ENCODE data around the gene DUSP18. TPM values are rescaled to one million over a fixed set of nuclear protein-coding genes. Genes with fewer than 3 reads are reported as not detected.

DUSP18 gene
- total RNA-seq, 1 donor from 2014 or later, result 1.0 TPM

DNA sequence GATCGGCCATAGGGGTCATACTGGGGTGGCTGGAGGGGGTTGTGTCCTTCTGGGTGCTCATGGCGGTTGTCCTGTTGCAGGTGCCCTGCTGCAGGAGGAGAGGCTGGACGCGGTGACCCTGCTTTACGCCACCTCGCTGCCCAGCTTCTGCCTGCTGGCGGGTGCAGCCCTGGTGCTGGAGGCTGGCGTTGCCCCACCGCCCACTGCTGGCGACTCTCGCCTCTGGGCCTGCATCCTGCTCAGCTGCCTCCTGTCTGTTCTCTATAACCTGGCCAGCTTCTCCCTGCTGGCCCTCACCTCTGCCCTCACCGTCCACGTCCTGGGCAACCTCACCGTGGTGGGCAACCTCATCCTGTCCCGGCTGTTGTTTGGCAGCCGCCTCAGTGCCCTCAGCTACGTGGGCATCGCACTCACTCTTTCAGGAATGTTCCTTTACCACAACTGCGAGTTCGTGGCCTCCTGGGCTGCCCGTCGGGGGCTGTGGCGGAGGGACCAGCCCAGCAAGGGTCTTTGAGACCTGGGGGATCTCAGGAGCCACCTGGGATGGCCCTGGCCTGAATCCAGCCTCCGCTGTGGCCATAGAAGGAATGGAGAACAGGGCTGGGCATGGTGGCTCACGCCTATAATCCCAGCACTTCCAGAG lies 21.0 kb downstream of the DUSP18 start:
- H3K27ac ChIP-seq (ENCODE audit: low read depth, low read length), result no peak overlapping the region
- H3K4me1 ChIP-seq (ENCODE audit: control insufficient read depth in 3 of 3, insufficient read depth in 3 of 3, low read length in 3 of 3), result peaks cover 23 to 43% (median 34%) of the 10 kb centered on the region in 3 donors
- no peaks in the 10 kb centered on the region for H3K27me3 ChIP-seq (ENCODE audit: control insufficient read depth in 3 of 3, insufficient read depth in 3 of 3, low read length in 3 of 3)
- H3K9ac ChIP-seq (ENCODE audit: low read depth in 1 of 3, low read length in 3 of 3), result no peak overlapping the region
- no peaks in the 10 kb centered on the region for H3K9me3 ChIP-seq (ENCODE audit: control insufficient read depth in 3 of 3, low read length in 3 of 3)
- H3K4me3 ChIP-seq (ENCODE audit: low read length in 3 of 3), result no peak overlapping the region
- H3K36me3 ChIP-seq (ENCODE audit: control insufficient read depth in 3 of 3, insufficient read depth in 3 of 3, low read length in 3 of 3), result peaks cover 3 to 13% (median 9%) of the 10 kb centered on the region in 3 donors

DNA sequence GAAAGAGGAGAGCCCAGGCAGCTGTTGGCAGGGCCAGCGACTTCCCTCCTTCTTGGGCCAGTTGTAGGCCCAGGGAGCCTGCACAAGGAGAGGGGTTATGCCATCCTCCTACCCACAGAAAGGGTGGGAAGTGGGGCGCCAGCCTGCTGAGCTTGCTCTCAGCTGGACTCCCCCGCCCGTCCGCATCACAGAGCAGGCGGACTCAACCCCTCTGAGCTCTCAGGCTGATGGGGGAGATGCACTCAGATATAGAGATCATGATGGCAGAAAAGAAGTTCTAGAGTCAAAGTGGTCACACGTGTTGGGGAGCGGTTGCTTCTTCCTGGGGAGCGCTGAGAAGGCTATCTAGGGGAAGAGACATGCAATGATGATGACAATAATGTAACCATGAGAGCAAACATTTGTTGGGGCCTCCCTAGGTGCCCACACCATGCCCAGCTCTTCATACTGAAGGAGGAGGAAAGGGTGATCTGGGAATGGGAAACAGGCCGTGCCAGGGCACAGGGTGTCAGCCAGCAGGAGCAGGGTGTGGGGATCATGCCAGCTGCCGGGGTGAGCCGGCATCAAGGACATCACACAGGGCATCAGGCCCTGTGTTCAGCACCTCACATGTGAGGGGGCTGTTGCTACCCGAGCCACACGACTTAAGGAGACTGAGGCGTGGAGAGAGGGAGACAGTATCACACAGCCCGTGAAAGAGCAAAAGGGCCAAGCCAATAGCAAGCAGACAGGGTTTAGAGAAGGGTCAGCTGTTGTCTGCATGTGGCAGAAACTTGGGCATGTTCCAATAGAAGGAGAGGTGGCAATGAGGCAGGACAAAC lies 24.4 kb downstream of the DUSP18 start:
- Histone ChIP-seq H3K9me3 (ENCODE audit: control insufficient read depth in 3 of 3, low read length in 3 of 3) (no peaks in the 10 kb centered on the region), H3K4me1 (ENCODE audit: control insufficient read depth in 3 of 3, insufficient read depth in 3 of 3, low read length in 3 of 3) (peaks cover 37 to 45% (median 43%) of the 10 kb centered on the region in 3 donors), H3K27me3 (ENCODE audit: control insufficient read depth in 3 of 3, insufficient read depth in 3 of 3, low read length in 3 of 3) (no peaks in the 10 kb centered on the region), H3K9ac (ENCODE audit: low read depth in 1 of 3, low read length in 3 of 3) (peak overlapping the region; percentile 38 to 57 (median 45)), H3K27ac (ENCODE audit: low read depth, low read length) (peak overlapping the region; percentile 79), H3K36me3 (ENCODE audit: control insufficient read depth in 3 of 3, insufficient read depth in 3 of 3, low read length in 3 of 3) (peaks cover 3 to 13% (median 9%) of the 10 kb centered on the region in 3 donors), H3K4me3 (ENCODE audit: low read length in 3 of 3) (peak overlapping the region in 2 of 3 donors; percentile 32 to 45)

DNA sequence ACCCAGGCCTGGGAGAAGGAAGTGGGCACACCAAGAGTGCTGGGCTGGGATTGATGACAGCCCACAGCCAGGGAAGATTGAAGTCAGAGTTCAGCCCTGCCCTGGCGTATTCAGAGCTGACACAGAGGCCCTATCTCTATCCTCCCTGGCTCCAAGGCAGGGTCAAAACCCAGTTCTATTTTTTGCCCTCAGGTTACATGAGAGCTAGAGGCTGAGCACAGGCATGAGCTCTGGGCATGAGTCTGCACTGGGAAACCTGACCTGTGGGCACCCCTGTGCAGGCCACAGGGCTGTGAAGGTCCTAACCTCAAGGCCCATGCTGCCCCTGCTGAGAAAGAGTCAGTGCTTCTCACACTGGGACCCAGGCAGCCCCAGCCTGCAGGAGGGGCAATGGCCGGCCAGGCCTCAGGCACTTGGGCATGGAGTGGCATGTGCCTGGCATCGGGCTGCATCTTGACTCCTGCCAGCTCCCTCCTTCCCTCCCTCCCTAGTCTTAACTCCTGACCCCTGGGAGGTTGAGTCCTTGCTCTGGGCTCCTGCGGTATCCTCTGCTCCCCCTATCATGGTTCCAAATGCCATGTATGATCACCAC lies 26.7 kb downstream of the DUSP18 start:
- Histone ChIP-seq H3K9ac (ENCODE audit: low read depth in 1 of 3, low read length in 3 of 3) (peak overlapping the region; percentile 56 to 91 (median 75)), H3K4me3 (ENCODE audit: low read length in 3 of 3) (peak overlapping the region; percentile 43 to 58 (median 50)), H3K36me3 (ENCODE audit: control insufficient read depth in 3 of 3, insufficient read depth in 3 of 3, low read length in 3 of 3) (no peaks in the 10 kb centered on the region), H3K9me3 (ENCODE audit: control insufficient read depth in 3 of 3, low read length in 3 of 3) (no peaks in the 10 kb centered on the region), H3K4me1 (ENCODE audit: control insufficient read depth in 3 of 3, insufficient read depth in 3 of 3, low read length in 3 of 3) (peaks cover 56 to 64% (median 62%) of the 10 kb centered on the region in 3 donors), H3K27ac (ENCODE audit: low read depth, low read length) (peak overlapping the region; percentile 95), H3K27me3 (ENCODE audit: control insufficient read depth in 3 of 3, insufficient read depth in 3 of 3, low read length in 3 of 3) (no peaks in the 10 kb centered on the region)

DNA sequence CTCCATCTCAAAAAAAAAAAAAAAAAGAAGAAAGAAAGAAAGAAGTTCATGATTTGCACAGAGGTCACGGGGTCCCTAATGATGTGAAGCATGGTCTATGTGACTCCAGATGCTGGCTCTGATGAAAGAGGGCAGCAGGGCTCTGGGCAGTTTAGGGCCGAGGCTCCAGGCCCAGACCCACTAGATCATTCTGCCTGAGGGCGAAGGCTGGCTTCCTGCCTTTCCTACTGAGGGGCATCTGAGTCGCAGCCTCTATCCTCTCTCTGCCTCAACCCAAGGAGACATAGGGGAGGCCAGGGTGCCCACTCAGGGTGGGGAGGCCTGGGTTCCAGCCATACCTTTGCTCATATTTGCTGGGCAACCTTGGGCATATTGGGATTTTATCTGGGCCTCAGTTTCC lies 27.3 kb downstream of the DUSP18 start:
- H3K9me3 ChIP-seq (ENCODE audit: control insufficient read depth in 3 of 3, low read length in 3 of 3), result no peaks in the 10 kb centered on the region
- no peaks in the 10 kb centered on the region for H3K27me3 ChIP-seq (ENCODE audit: control insufficient read depth in 3 of 3, insufficient read depth in 3 of 3, low read length in 3 of 3)
- H3K36me3 ChIP-seq (ENCODE audit: control insufficient read depth in 3 of 3, insufficient read depth in 3 of 3, low read length in 3 of 3), result no peaks in the 10 kb centered on the region
- H3K4me3 ChIP-seq (ENCODE audit: low read length in 3 of 3), result peak overlapping the region in 2 of 3 donors; percentile 13 to 29
- peak overlapping the region; percentile 3 to 91 (median 75) for H3K9ac ChIP-seq (ENCODE audit: low read depth in 1 of 3, low read length in 3 of 3)
- peaks cover 59 to 65% (median 65%) of the 10 kb centered on the region in 3 donors for H3K4me1 ChIP-seq (ENCODE audit: control insufficient read depth in 3 of 3, insufficient read depth in 3 of 3, low read length in 3 of 3)
- peak overlapping the region; percentile 95 for H3K27ac ChIP-seq (ENCODE audit: low read depth, low read length)

DNA sequence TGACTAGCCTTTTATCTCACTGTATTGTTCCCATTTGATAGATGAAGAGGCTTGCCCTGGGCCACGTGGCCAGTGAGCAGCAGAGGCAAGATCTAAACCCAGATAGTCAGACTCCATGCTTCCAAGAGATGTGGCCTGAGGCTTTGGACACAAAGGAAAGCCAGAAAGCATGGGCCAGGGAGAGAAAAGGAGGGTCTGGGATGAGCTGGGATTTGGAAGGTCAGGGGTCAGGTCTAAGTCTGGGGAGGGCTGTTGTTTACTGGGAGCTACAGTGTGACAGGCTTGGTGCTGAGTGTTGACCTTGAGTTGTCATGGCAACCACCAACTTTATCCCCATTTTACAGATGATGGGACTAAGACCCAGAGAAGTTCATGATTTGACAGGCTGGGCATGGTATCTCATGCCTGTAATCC lies 30.0 kb downstream of the DUSP18 start:
- H3K4me3 ChIP-seq (ENCODE audit: low read length in 3 of 3), result peak overlapping the region; percentile 88 to 98 (median 94)

DNA sequence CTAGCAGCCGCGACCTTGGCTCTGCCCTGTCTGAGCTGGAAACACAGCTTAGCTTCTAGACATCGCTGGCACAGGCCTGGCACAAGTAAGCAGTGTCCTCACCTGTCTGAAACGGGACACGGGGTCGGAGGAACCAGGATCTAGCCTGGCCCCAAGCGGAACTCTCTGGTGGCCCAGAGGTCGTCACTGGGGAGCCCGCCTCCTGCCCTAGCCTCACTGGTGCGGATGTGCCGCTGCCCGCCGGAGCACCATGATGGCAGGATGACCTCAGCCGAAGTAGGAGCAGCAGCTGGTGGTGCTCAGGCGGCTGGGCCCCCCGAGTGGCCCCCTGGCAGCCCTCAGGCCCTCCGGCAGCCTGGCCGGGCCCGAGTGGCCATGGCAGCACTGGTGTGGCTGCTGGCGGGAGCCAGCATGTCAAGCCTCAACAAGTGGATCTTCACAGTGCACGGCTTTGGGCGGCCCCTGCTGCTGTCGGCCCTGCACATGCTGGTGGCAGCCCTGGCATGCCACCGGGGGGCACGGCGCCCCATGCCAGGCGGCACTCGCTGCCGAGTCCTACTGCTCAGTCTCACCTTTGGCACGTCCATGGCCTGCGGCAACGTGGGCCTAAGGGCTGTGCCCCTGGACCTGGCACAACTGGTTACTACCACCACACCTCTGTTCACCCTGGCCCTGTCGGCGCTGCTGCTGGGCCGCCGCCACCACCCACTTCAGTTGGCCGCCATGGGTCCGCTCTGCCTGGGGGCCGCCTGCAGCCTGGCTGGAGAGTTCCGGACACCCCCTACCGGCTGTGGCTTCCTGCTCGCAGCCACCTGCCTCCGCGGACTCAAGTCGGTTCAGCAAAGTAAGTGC lies 31.2 kb downstream of the DUSP18 start:
- no peaks in the 10 kb centered on the region for H3K9me3 ChIP-seq (ENCODE audit: control insufficient read depth in 3 of 3, low read length in 3 of 3)
- H3K4me1 ChIP-seq (ENCODE audit: control insufficient read depth in 3 of 3, insufficient read depth in 3 of 3, low read length in 3 of 3), result peaks cover 45 to 54% (median 48%) of the 10 kb centered on the region in 3 donors
- H3K27me3 ChIP-seq (ENCODE audit: control insufficient read depth in 3 of 3, insufficient read depth in 3 of 3, low read length in 3 of 3), result no peaks in the 10 kb centered on the region
- peak overlapping the region; percentile 92 for H3K27ac ChIP-seq (ENCODE audit: low read depth, low read length)
- peak overlapping the region; percentile 93 to 98 (median 98) for H3K9ac ChIP-seq (ENCODE audit: low read depth in 1 of 3, low read length in 3 of 3)
- H3K4me3 ChIP-seq (ENCODE audit: low read length in 3 of 3), result peak overlapping the region; percentile 88 to 98 (median 94)
- no peaks in the 10 kb centered on the region for H3K36me3 ChIP-seq (ENCODE audit: control insufficient read depth in 3 of 3, insufficient read depth in 3 of 3, low read length in 3 of 3)

More for the DNA sequence above, 30.0 kb downstream of the DUSP18 start:
- no peaks in the 10 kb centered on the region for H3K9me3 ChIP-seq (ENCODE audit: control insufficient read depth in 3 of 3, low read length in 3 of 3)
- H3K9ac ChIP-seq (ENCODE audit: low read depth in 1 of 3, low read length in 3 of 3), result peak overlapping the region; percentile 60 to 98 (median 93)
- peaks cover 53 to 62% (median 58%) of the 10 kb centered on the region in 3 donors for H3K4me1 ChIP-seq (ENCODE audit: control insufficient read depth in 3 of 3, insufficient read depth in 3 of 3, low read length in 3 of 3)
- peak overlapping the region; percentile 92 for H3K27ac ChIP-seq (ENCODE audit: low read depth, low read length)
- no peaks in the 10 kb centered on the region for H3K27me3 ChIP-seq (ENCODE audit: control insufficient read depth in 3 of 3, insufficient read depth in 3 of 3, low read length in 3 of 3)
- H3K36me3 ChIP-seq (ENCODE audit: control insufficient read depth in 3 of 3, insufficient read depth in 3 of 3, low read length in 3 of 3), result no peaks in the 10 kb centered on the region

DNA sequence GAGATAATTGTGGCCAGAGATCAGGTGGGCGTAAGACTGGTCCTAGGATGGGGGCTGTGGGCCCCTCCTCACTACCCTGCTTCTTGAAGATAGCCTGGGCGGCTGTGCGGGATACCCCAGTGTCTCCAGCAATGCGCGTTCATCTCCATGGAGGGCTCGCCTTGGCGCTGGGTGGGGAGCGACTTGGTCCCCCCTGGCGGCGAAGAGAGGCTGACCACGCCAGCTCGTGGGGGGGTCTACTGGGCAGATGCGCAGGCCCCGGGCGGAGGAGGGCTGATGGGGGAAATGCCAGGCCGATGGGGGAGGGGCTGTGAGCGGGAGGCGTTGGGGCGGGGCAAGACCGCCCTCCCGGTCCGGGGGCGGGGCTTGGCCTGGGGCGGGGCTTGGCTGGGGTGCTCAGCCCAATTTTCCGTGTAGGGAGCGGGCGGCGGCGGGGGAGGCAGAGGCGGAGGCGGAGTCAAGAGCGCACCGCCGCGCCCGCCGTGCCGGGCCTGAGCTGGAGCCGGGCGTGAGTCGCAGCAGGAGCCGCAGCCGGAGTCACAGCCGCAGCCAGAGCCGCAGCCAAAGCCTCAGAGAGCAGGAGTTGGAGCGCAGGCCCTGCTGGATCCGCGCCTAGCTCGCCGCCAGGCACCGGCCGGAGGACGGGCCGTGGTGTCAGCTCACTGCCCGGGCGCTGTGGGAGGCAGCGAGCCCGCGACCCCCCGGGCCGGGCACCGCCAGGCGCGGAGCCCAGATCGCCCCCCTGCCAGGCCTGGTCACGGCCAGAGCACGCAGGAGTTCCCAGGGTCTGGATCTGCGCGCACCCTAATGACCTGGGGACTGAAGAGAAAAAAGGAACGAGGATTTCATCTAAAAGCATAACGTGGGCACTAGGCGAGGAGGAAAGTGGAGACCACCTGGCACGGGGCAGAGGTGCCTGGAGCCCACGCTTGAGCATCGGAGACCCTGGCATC lies 32.1 kb downstream of the DUSP18 start, which contains the start of gene SLC35E4:
Gene SLC35E4, plus strand, starts transcription at position 509 of the 953 bp plus-strand sequence. CDS start 670 bp downstream, outside the sequence.
- H3K36me3 ChIP-seq (ENCODE audit: control insufficient read depth in 3 of 3, insufficient read depth in 3 of 3, low read length in 3 of 3), result no peaks in the 10 kb centered on the region
- peak within 1 kb of the TSS; percentile 88 to 98 (median 94) for H3K4me3 ChIP-seq (ENCODE audit: low read length in 3 of 3)
- peak within 1 kb of the TSS; percentile 92 for H3K27ac ChIP-seq (ENCODE audit: low read depth, low read length)
- H3K27me3 ChIP-seq (ENCODE audit: control insufficient read depth in 3 of 3, insufficient read depth in 3 of 3, low read length in 3 of 3), result no peaks in the 10 kb centered on the region
- H3K4me1 ChIP-seq (ENCODE audit: control insufficient read depth in 3 of 3, insufficient read depth in 3 of 3, low read length in 3 of 3), result peaks cover 40 to 46% (median 40%) of the 10 kb centered on the region in 3 donors
- H3K9ac ChIP-seq (ENCODE audit: low read depth in 1 of 3, low read length in 3 of 3), result peak within 1 kb of the TSS; percentile 93 to 98 (median 98)
- no peaks in the 10 kb centered on the region for H3K9me3 ChIP-seq (ENCODE audit: control insufficient read depth in 3 of 3, low read length in 3 of 3)

DNA sequence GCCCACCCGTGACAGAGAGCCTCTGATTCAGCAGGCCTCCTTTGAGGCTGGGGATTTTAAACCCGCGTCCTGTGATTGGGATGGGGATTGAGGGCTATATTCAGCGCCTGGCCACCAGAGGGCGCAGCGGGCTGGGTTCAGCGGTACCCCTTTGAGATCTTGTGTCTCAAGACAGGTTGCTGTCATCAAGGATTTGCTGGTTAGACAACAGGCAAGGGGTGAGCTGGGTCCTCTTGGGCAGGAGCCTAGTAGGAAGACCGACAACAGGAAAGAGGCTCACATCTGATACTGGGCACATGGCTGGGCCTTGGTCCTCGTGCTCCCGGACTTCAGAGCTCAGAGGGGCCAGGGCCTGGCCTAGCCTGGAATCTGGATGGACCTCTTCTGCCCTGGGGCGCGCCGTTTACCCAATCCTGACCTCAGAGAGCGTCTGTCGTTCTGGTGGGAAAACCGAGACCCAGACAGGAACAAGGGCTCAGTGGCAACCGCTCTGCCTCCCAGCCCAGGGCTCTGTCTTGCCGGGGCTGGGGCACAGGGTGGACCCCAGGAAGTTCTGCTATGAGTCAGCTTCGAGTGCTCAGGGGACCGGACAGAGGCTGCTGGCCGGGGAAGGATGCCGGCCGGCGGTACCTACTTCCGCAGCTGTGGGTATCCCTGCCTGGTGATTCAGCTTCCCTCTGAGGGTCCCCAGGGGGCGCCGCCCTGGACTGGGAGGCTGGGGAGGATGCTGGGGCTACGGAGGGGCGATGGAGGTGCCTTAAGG lies 33.0 kb downstream of the DUSP18 start:
- peak overlapping the region; percentile 61 to 70 (median 66) for H3K9ac ChIP-seq (ENCODE audit: low read depth in 1 of 3, low read length in 3 of 3)
- H3K4me3 ChIP-seq (ENCODE audit: low read length in 3 of 3), result peak overlapping the region; percentile 56 to 69 (median 66)

More for the DNA sequence above, 33.0 kb downstream of the DUSP18 start:
- no peaks in the 10 kb centered on the region for H3K36me3 ChIP-seq (ENCODE audit: control insufficient read depth in 3 of 3, insufficient read depth in 3 of 3, low read length in 3 of 3)
- H3K27me3 ChIP-seq (ENCODE audit: control insufficient read depth in 3 of 3, insufficient read depth in 3 of 3, low read length in 3 of 3), result no peaks in the 10 kb centered on the region
- no peaks in the 10 kb centered on the region for H3K9me3 ChIP-seq (ENCODE audit: control insufficient read depth in 3 of 3, low read length in 3 of 3)
- H3K4me1 ChIP-seq (ENCODE audit: control insufficient read depth in 3 of 3, insufficient read depth in 3 of 3, low read length in 3 of 3), result peaks cover 33 to 39% (median 34%) of the 10 kb centered on the region in 3 donors
- peak overlapping the region; percentile 92 for H3K27ac ChIP-seq (ENCODE audit: low read depth, low read length)

Data from skeletal muscle tissue (tissue), 4 donors.